D721Med (cell line): ENCODE data around the gene NLGN1.

Source experiments
- DNase-seq: peaks from one replicate; pipeline ENCODE4 v3.0.0; 2011; ENCODE audit warnings: low spot score; ENCODE audit not compliant: insufficient read length
- FAIRE-seq: peaks from 2 replicates; lab custom pipeline; 2011; peaks lifted over from hg19 to GRCh38; lab: Jason Lieb, UNC
- CTCF ChIP-seq: IDR thresholded peaks from 2 replicates; pipeline ENCODE4 v1.5.1; 2012; ENCODE audit warnings: mild to moderate bottlenecking, control low read depth; ENCODE audit not compliant: insufficient read depth; ENCODE audit errors: missing control alignments

Gene NLGN1

GRCh38 chr3:174192471-174192870 is 794.9 kb downstream of the NLGN1 start:
- no peak for TF ChIP-seq CTCF
- FAIRE-seq (no peak), DNase-seq (no peak)

- DNase-seq (no peak), FAIRE-seq (no peak)
- TF ChIP-seq CTCF: no peak
Observed at GRCh38 chr3:174193604-174194003, 796.1 kb downstream of the NLGN1 start.

GRCh38 chr3:174197416-174197815 is 799.9 kb downstream of the NLGN1 start:
- DNase-seq: no peak
- TF ChIP-seq CTCF: no peak
- no peak for FAIRE-seq

- no peak for DNase-seq
- FAIRE-seq: no peak
Observed at GRCh38 chr3:174198199-174198598, 800.7 kb downstream of the NLGN1 start.

GRCh38 chr3:174199696-174200095 is 802.2 kb downstream of the NLGN1 start:
- no peak for FAIRE-seq
- no peak for DNase-seq
- no peak for TF ChIP-seq CTCF

More at GRCh38 chr3:174198199-174198598, 800.7 kb downstream of the NLGN1 start:
- TF ChIP-seq CTCF: no peak

GRCh38 chr3:174202116-174202515 is 804.6 kb downstream of the NLGN1 start:
- no peak for TF ChIP-seq CTCF
- FAIRE-seq (no peak), DNase-seq (no peak)

GRCh38 chr3:174202561-174202960 is 805.0 kb downstream of the NLGN1 start:
- TF ChIP-seq CTCF: no peak
- FAIRE-seq (no peak), DNase-seq (no peak)
